IMR-90 (cell line): Measurements from ENCODE around the gene NEURL1. TPM values are rescaled to one million over a fixed set of nuclear protein-coding genes. Genes with fewer than 3 reads are reported as not detected.

Experiments used
- ATAC-seq: fragments of 200-7000 bp; cut with Tn5 transposase; 2 replicates; pipeline ENCODE4 v1.9.1; 2020; ENCODE audit warnings: low read depth, mild to moderate bottlenecking, moderate library complexity
- BruUV-seq: library from RNA; stranded (reverse); fragments of 400-500 nt; replicated peaks from 2 replicates; lab custom pipeline; 2021; lab: Mats Ljungman, UMichigan
- CTCF ChIA-PET: fragments of 300-600 bp; formaldehyde crosslinking; extraction: SDS; loops from one replicate; lab custom pipeline; 2021; ENCODE audit warnings: antibody characterized with exemption; lab: Yijun Ruan, JAX
- POLR2A ChIA-PET: fragments of 300-600 bp; sonication (Branson Sonifier 250); formaldehyde crosslinking; loops from one replicate; lab custom pipeline; 2022; ENCODE audit warnings: antibody characterized with exemption; ENCODE audit not compliant: unreplicated experiment; lab: Charles Lee
- DNase-seq: peaks from one replicate; pipeline ENCODE4 v3.0.0; 2013
- H2AFZ ChIP-seq: replicated peaks from 2 replicates; pipeline ENCODE3; 2013; ENCODE audit warnings: low read length, mild to moderate bottlenecking; ENCODE audit not compliant: poor library complexity
- H2AK5ac ChIP-seq: 2 replicates; pipeline ENCODE4 v1.6.1; 2013; ENCODE audit warnings: low read depth, low read length, inconsistent platforms
- H2AK9ac ChIP-seq: replicated peaks from 2 replicates; pipeline ENCODE3; 2013; ENCODE audit warnings: mild to moderate bottlenecking, low read depth, low read length, moderate library complexity; ENCODE audit not compliant: poor library complexity
- H2BK120ac ChIP-seq: 2 replicates; pipeline ENCODE4 v1.6.1; 2013; ENCODE audit warnings: low read depth, low read length, inconsistent platforms
- H2BK15ac ChIP-seq: 3 replicates; pipeline ENCODE4 v1.6.1; 2013; ENCODE audit warnings: low read depth, low read length, inconsistent platforms
- H2BK20ac ChIP-seq: 2 replicates; pipeline ENCODE4 v1.6.1; 2013; ENCODE audit warnings: low read depth, mild to moderate bottlenecking, inconsistent platforms, low read length, moderate library complexity
- H2BK5ac ChIP-seq: 2 replicates; pipeline ENCODE4 v1.6.1; 2013; ENCODE audit warnings: mild to moderate bottlenecking, low read depth, low read length, inconsistent platforms; ENCODE audit not compliant: poor library complexity, severe bottlenecking
- H3K14ac ChIP-seq: replicated peaks from 2 replicates; pipeline ENCODE4 v1.6.1; 2013; ENCODE audit warnings: low read depth, low read length, inconsistent platforms
- H3K18ac ChIP-seq: 2 replicates; pipeline ENCODE4 v1.6.1; 2013; ENCODE audit warnings: low read depth, low read length, control low read depth
- H3K23ac ChIP-seq: 2 replicates; pipeline ENCODE4 v1.6.1; 2013; ENCODE audit warnings: low read depth, low read length, inconsistent platforms
- H3K27ac ChIP-seq: 2 replicates; pipeline ENCODE4 v1.5.1; 2013; ENCODE audit warnings: mild to moderate bottlenecking, control low read depth, low read length; ENCODE audit not compliant: insufficient read depth
- H3K27me3 ChIP-seq: 2 replicates; pipeline ENCODE4 v1.6.1; 2013; ENCODE audit warnings: low read length; ENCODE audit not compliant: control insufficient read depth, insufficient read depth
- H3K36me3 ChIP-seq: 2 replicates; pipeline ENCODE4 v1.6.1; 2013; ENCODE audit warnings: low read length, mixed read lengths; ENCODE audit not compliant: control insufficient read depth, insufficient read depth
- H3K4ac ChIP-seq: 2 replicates; pipeline ENCODE4 v1.6.1; 2013; ENCODE audit warnings: low read depth, low read length, inconsistent platforms
- H3K4me1 ChIP-seq: 2 replicates; pipeline ENCODE4 v1.6.1; 2013; ENCODE audit warnings: low read length, mixed read lengths; ENCODE audit not compliant: control insufficient read depth, insufficient read depth
- H3K4me2 ChIP-seq: 2 replicates; pipeline ENCODE4 v1.6.1; 2013; ENCODE audit warnings: low read depth, mild to moderate bottlenecking, control low read depth, low read length, moderate library complexity
- H3K4me3 ChIP-seq: 2 replicates; pipeline ENCODE4 v1.5.1; 2013; ENCODE audit warnings: low read depth, mild to moderate bottlenecking, control low read depth, low read length, moderate library complexity; ENCODE audit not compliant: insufficient read depth
- H3K56ac ChIP-seq: 2 replicates; pipeline ENCODE4 v1.6.1; 2013; ENCODE audit warnings: low read length, inconsistent platforms; ENCODE audit not compliant: insufficient read depth; ENCODE audit errors: extremely low read depth
- H3K79me1 ChIP-seq, 2 experiments: 2 replicates each; pipeline ENCODE4 v1.6.1; 2013; ENCODE audit warnings: low read length in 2 of 2, inconsistent platforms in 1 of 2, low read depth in 1 of 2
- H3K9ac ChIP-seq: 2 replicates; pipeline ENCODE4 v1.6.1; 2013; ENCODE audit warnings: low read depth, low read length, control low read depth
- H3K9me1 ChIP-seq: 2 replicates; pipeline ENCODE4 v1.6.1; 2013; ENCODE audit warnings: low read length, inconsistent platforms; ENCODE audit not compliant: insufficient read depth
- H3K9me3 ChIP-seq: 2 replicates; pipeline ENCODE4 v1.6.1; 2013; ENCODE audit warnings: low read length; ENCODE audit not compliant: control insufficient read depth, insufficient read depth
- H4K20me1 ChIP-seq: 2 replicates; pipeline ENCODE4 v1.6.1; 2013; ENCODE audit warnings: low read length, inconsistent platforms; ENCODE audit not compliant: insufficient read depth
- H4K5ac ChIP-seq: 2 replicates; pipeline ENCODE4 v1.6.1; 2013; ENCODE audit warnings: mild to moderate bottlenecking, low read depth, low read length, control low read depth
- H4K8ac ChIP-seq, 2 experiments: 2 replicates each; pipeline ENCODE4 v1.6.1; 2013; ENCODE audit warnings: low read depth in 2 of 2, low read length in 2 of 2, control low read depth in 1 of 2, inconsistent platforms in 1 of 2
- H4K91ac ChIP-seq: 2 replicates; pipeline ENCODE4 v1.6.1; 2013; ENCODE audit warnings: low read depth, low read length, inconsistent platforms; ENCODE audit not compliant: insufficient read depth
- BHLHE40 ChIP-seq: fragments of 150-350 bp; IDR thresholded peaks from 2 replicates; pipeline ENCODE4 v1.6.1; 2016; ENCODE audit warnings: mild to moderate bottlenecking, low read depth, low read length
- CEBPB ChIP-seq: IDR thresholded peaks from 2 replicates; pipeline ENCODE4 v1.6.1; 2012; ENCODE audit warnings: low read depth, low read length, improper control_type of control experiment
- FOS ChIP-seq: fragments of 150-350 bp; IDR thresholded peaks from 2 replicates; pipeline ENCODE4 v1.6.1; 2016; ENCODE audit warnings: low read depth, low read length
- MAFK ChIP-seq: IDR thresholded peaks from 2 replicates; pipeline ENCODE4 v1.6.1; 2012; ENCODE audit warnings: low read depth, low read length, improper control_type of control experiment
- MXI1 ChIP-seq: IDR thresholded peaks from 2 replicates; pipeline ENCODE4 v1.6.1; 2012; ENCODE audit warnings: low read depth, mild to moderate bottlenecking, low read length, moderate library complexity, borderline replicate concordance
- SMC3 ChIP-seq: fragments of 150-350 bp; IDR thresholded peaks from 2 replicates; pipeline ENCODE4 v1.6.1; 2016; ENCODE audit warnings: low read depth, mild to moderate bottlenecking, antibody characterized with exemption, low read length, moderate library complexity
- WGBS, 2 experiments: methylation state at CpG; one replicate each; pipeline versions ENCODE4 v1.1.5 to v1.1.7; 2013; ENCODE audit warnings: missing lambda C conversion rate in 2 of 2; ENCODE audit not compliant: insufficient read length in 1 of 2; ENCODE audit errors: extremely low coverage in 2 of 2; 5-methylcytosine and 5-hydroxymethylcytosine counted together
- dilution Hi-C: fragments of 300-500 bp; cut with HindIII; formaldehyde crosslinking; loops from one replicate; pipeline ENCODE4 v1.14.3; 2018; ENCODE audit warnings: low sequenced_read_pairs; ENCODE audit not compliant: unreplicated experiment
- in situ Hi-C: fragments of 300-500 bp; cut with MboI; formaldehyde crosslinking; loops from 3 replicates; pipeline ENCODE4 v1.14.3; 2019; ENCODE audit warnings: low sequenced_read_pairs, inconsistent platforms, mixed read lengths
- intact Hi-C: fragments of 100-400 bp; cut with micrococcal nuclease; formaldehyde crosslinking; loops from 2 replicates; pipeline ENCODE4 v1.10.0; 2022
- polyA plus RNA-seq, 3 experiments: library from polyadenylated mRNA; depleted of rRNA; stranded (reverse); fragments of >200 nt; gene quantifications; 2 replicates each; pipeline ENCODE4 v1.2.3, GENCODE V29; 2012; ENCODE audit warnings: low replicate concordance in 1 of 3
- total RNA-seq: library from RNA; depleted of rRNA; stranded (reverse); fragments of >200 nt; gene quantifications from 2 replicates; pipeline ENCODE4 v1.2.3, GENCODE V29; 2012

Gene NEURL1
- total and polyA plus RNA-seq, 2 of the 4 experiments (the other 2 are of a cell fraction) = 0.36 to 0.82 TPM

DNA sequence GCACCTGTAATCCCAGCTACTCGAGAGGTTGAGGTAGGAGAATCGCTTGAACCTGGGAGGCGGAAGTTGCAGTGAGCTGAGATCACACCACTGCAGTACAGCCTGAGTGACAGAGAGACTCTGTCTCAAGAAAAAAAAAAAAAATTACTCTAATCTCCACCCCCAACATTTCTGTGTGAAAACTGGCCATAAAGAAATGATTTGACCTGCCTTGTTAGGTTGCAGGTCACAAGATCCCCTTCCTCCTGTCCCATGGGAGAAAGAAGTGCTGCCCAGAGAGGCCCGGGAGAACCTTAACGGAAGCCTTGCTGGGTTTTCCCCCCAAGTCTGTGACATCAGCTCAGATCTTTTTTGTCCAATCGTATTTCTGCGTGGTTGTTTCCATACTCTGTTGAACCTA is 26.1 kb upstream of the NEURL1 start:
- Histone ChIP-seq H2BK5ac (no peak overlapping the region), H3K9me1 (no peaks in the 10 kb centered on the region; the same call in 1 of the 2 replicates), H3K23ac (no peak overlapping the region), H2AFZ (no peak overlapping the region), H4K8ac (no peak overlapping the region), H3K4ac (no peak overlapping the region), H3K4me3 (no peak overlapping the region), H2BK15ac (no peak overlapping the region), H3K56ac (no peak overlapping the region), H4K91ac (no peak overlapping the region), H3K4me1 (peaks cover 3% of the 10 kb centered on the region), H2BK120ac (no peak overlapping the region), H3K18ac (no peak overlapping the region), H3K27ac (no peak overlapping the region), H3K14ac (no peak overlapping the region), H4K5ac (no peak overlapping the region), H3K4me2 (no peak overlapping the region), H3K9ac (no peak overlapping the region), H4K20me1 (no peaks in the 10 kb centered on the region), H3K27me3 (peaks cover 37% of the 10 kb centered on the region), H2AK9ac (no peak overlapping the region), H3K79me1 (no peaks in the 10 kb centered on the region), H2BK20ac (no peak overlapping the region), H3K36me3 (no peaks in the 10 kb centered on the region), H3K9me3 (no peaks in the 10 kb centered on the region), H2AK5ac (no peak overlapping the region)
- intact Hi-C loops = no loop called here
- DNase-seq (no peak), ATAC-seq (no peak)
- no CpG with 5 or more reads among the region's 7 CpGs for WGBS, 2 experiments
- in situ Hi-C loops = no loop called here
- TF ChIP-seq BHLHE40 (no peak), MAFK (no peak), CEBPB (no peak), MXI1 (no peak), FOS (no peak), SMC3 (no peak)
- no TSS peak for BruUV-seq
- dilution Hi-C loops = no loop called here
- POLR2A ChIA-PET = no interaction called here
- CTCF ChIA-PET = no interaction called here
